SIG-M5 (cell line): Measurements from ENCODE around the gene APOLD1.

ENCODE experiments used
- DNase-seq: peaks from one replicate; lab custom pipeline; 2025; lab: John Stamatoyannopoulos, UW

Gene APOLD1

DNA sequence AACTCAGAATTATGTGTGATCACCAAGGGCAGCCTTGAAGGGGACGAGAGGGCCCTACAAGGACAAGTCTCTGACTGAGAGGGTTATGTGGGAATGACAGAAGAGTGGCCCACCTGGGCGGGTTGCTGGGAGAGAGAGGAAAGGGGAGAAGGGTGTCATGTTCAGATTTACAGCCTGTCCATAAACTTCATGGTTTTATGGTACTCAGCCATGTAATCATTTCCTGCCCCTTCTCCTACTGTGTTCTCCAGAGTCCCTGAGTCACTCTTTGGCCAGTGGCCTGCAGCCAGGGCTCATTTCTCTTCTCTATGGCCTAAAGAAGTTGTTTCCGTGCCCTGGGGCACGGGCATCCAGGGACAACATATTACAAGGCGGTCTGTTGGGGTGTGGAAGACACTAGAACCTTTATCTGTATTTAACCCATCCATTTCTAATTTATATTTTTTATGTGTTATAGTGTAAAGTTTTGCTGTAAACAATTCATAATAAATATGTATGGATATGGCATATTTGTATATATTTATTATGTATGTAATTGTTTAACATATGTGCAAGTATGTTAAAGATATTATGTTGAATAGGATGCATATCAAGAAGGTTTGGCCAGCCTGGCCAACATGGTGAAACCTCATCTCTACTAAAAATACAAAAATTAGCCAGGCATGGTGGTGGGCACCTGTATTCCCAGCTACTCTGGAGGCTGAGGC is 54.6 kb downstream of the APOLD1 start:
- DNase-seq: no peak

DNA sequence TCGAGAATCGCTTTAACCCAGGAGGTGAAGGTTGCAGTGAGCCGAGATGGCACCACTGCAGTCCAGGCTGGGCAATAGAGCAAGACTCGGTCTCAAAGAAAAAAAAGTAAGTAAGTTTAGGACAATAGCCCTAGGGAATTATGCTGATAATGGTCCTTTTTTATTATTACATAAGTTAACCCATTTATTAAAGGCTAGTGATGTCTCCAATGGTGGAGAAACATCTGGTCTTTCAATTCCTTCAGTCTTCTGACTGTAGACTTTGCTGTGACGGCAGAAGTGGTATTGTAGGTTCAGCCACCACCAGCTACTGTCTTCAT is 55.1 kb downstream of the APOLD1 start:
- DNase-seq: no peak
